Neural progenitor cell (in vitro differentiated cells): ENCODE results near the gene KLF16. TPM values are rescaled to one million over a fixed set of nuclear protein-coding genes. Genes with fewer than 3 reads are reported as not detected.
A peak's percentile ranks its signal among the peaks of the same experiment; 100 is the strongest.

ENCODE experiments used
- DNase-seq: peaks from one replicate; pipeline ENCODE4 v3.0.0-alpha.2; 2016; ENCODE audit warnings: low spot score
- H2AFZ ChIP-seq: fragments of 200-600 bp; sonication (generic); replicated peaks from 2 replicates; pipeline ENCODE4 v1.6.1; 2016; ENCODE audit warnings: antibody characterized with exemption
- H3F3A ChIP-seq: fragments of 200-600 bp; sonication (generic); 2 replicates; pipeline ENCODE4 v1.6.1; 2016; ENCODE audit warnings: antibody characterized with exemption, low read depth
- H3K27ac ChIP-seq: fragments of 200-600 bp; sonication (generic); 2 replicates; pipeline ENCODE4 v1.5.1; 2016; ENCODE audit warnings: mild to moderate bottlenecking
- H3K27me3 ChIP-seq: fragments of 200-600 bp; sonication (generic); 2 replicates; pipeline ENCODE4 v1.6.1; 2016; ENCODE audit warnings: mild to moderate bottlenecking, moderate library complexity
- H3K36me3 ChIP-seq: fragments of 200-600 bp; sonication (generic); 2 replicates; pipeline ENCODE4 v1.5.1; 2016
- H3K4me1 ChIP-seq: fragments of 200-600 bp; sonication (generic); 2 replicates; pipeline ENCODE4 v1.6.1; 2016; ENCODE audit warnings: mixed run types
- H3K4me2 ChIP-seq: fragments of 200-600 bp; sonication (generic); 2 replicates; pipeline ENCODE4 v1.6.1; 2016
- H3K4me3 ChIP-seq: fragments of 200-600 bp; sonication (generic); 2 replicates; pipeline ENCODE4 v1.5.1; 2016
- H3K79me2 ChIP-seq: fragments of 200-600 bp; sonication (generic); 2 replicates; pipeline ENCODE4 v1.6.1; 2016; ENCODE audit warnings: low read depth
- H3K9ac ChIP-seq: fragments of 200-600 bp; sonication (generic); 2 replicates; pipeline ENCODE4 v1.6.1; 2016
- H3K9me3 ChIP-seq: fragments of 200-600 bp; sonication (generic); 2 replicates; pipeline ENCODE4 v1.5.1; 2016; ENCODE audit warnings: low read depth
- H4K20me1 ChIP-seq: fragments of 200-600 bp; sonication (generic); 2 replicates; pipeline ENCODE4 v1.6.1; 2016; ENCODE audit warnings: low read depth
- H3K27ac Mint-ChIP-seq: 3 replicates; pipeline ENCODE4 v1.8.0; 2021; ENCODE audit warnings: mixed read lengths
- H3K27me3 Mint-ChIP-seq: 2 replicates; pipeline ENCODE4 v1.8.0; 2022; ENCODE audit warnings: low read depth, mild to moderate bottlenecking, inconsistent platforms, moderate library complexity, mixed read lengths; ENCODE audit not compliant: insufficient read depth
- H3K36me3 Mint-ChIP-seq: 3 replicates; pipeline ENCODE4 v1.8.0; 2021; ENCODE audit warnings: mixed read lengths
- H3K4me1 Mint-ChIP-seq: 3 replicates; pipeline ENCODE4 v1.8.0; 2021; ENCODE audit warnings: mixed read lengths
- H3K4me3 Mint-ChIP-seq: 3 replicates; pipeline ENCODE4 v1.8.0; 2021; ENCODE audit warnings: mild to moderate bottlenecking, moderate library complexity, mixed read lengths
- H3K9me3 Mint-ChIP-seq: 3 replicates; pipeline ENCODE4 v1.8.0; 2020; ENCODE audit warnings: mixed read lengths
- EZH2 ChIP-seq: fragments of 200-600 bp; sonication (generic); IDR thresholded peaks from 2 replicates; pipeline ENCODE4 v1.6.1; 2017; ENCODE audit warnings: antibody characterized with exemption, mild to moderate bottlenecking, moderate library complexity
- EZH2phosphoT487 ChIP-seq: fragments of 200-600 bp; sonication (generic); IDR thresholded peaks from 2 replicates; pipeline ENCODE4 v1.6.1; 2017; ENCODE audit warnings: antibody characterized with exemption
- total RNA-seq: library from RNA; depleted of rRNA; stranded (reverse); fragments of >200 nt; gene quantifications from 2 replicates; pipeline ENCODE4 v1.2.3, GENCODE V29; 2015; ENCODE audit warnings: low replicate concordance
- TF ChIP-seq, protein P1 (sequence below): fragments of 200-600 bp; sonication (generic); IDR thresholded peaks from 2 replicates; pipeline ENCODE4 v1.5.1; 2017; ENCODE audit warnings: antibody characterized with exemption, mild to moderate bottlenecking

KLF16 gene
- total RNA-seq, 1 donor from 2014 or later = 1.0 TPM

DNA sequence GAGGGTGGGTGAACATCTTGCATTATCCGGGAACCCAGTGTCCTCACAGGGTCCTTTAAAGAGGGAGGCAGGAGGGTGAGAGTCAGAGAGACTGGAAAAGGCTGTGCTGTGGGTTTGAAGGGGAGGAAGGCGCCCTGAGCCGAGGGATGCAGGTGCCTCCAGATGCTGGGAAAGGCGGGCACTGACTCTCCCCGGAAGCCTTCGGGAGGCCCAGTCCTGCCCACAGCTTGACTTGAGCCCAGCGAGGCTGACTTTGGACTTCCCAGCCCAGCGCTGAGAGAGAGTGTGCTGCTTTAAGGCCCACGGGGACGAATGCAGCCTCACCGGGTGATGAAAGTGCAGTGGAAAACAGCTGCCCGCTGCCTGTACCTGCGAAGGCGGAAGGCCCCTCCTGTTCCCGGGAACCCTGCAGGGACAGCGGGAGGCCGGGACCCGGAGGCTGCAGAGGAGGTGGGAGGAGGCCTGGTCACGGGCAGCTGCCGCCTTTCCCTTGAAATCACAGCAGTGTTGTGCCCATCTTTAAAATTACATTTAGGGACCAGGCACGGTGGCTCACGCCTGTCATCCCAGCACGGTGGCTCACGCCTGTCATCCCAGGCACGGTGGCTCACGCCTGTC, 31.2 kb downstream of the KLF16 start:
- Histone ChIP-seq H3K9ac (no peak overlapping the region), H3K9me3 (no peaks in the 10 kb centered on the region), H3K36me3 (no peaks in the 10 kb centered on the region), H4K20me1 (peaks cover 56% of the 10 kb centered on the region), H3F3A (no peaks in the 10 kb centered on the region), H2AFZ (no peak overlapping the region), H3K79me2 (peaks cover 59% of the 10 kb centered on the region), H3K4me2 (peak overlapping the region; percentile 22), H3K27me3 (no peaks in the 10 kb centered on the region), H3K4me1 (peaks cover 4% of the 10 kb centered on the region), H3K4me3 (no peak overlapping the region), H3K27ac (no peak overlapping the region)
- Mint-ChIP-seq H3K9me3 (no peaks in the 10 kb centered on the region), H3K27me3 (peaks cover 3% of the 10 kb centered on the region), H3K4me1 (peaks cover 9% of the 10 kb centered on the region), H3K27ac (no peak overlapping the region), H3K36me3 (no peaks in the 10 kb centered on the region), H3K4me3 (no peak overlapping the region)
- no peak for DNase-seq
- TF ChIP-seq, protein P1, sequence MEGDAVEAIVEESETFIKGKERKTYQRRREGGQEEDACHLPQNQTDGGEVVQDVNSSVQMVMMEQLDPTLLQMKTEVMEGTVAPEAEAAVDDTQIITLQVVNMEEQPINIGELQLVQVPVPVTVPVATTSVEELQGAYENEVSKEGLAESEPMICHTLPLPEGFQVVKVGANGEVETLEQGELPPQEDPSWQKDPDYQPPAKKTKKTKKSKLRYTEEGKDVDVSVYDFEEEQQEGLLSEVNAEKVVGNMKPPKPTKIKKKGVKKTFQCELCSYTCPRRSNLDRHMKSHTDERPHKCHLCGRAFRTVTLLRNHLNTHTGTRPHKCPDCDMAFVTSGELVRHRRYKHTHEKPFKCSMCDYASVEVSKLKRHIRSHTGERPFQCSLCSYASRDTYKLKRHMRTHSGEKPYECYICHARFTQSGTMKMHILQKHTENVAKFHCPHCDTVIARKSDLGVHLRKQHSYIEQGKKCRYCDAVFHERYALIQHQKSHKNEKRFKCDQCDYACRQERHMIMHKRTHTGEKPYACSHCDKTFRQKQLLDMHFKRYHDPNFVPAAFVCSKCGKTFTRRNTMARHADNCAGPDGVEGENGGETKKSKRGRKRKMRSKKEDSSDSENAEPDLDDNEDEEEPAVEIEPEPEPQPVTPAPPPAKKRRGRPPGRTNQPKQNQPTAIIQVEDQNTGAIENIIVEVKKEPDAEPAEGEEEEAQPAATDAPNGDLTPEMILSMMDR = no peak
- no peak for TF ChIP-seq EZH2phosphoT487
- TF ChIP-seq EZH2 = no peak

GRCh38 chr19:1830978-1831377, 32.4 kb downstream of the KLF16 start:
- no peak overlapping the region for H3K27ac Mint-ChIP-seq
- Histone ChIP-seq H3K79me2 (peaks cover 47% of the 10 kb centered on the region), H3K36me3 (no peaks in the 10 kb centered on the region), H2AFZ (no peak overlapping the region), H3K27ac (no peak overlapping the region), H3K4me1 (peaks cover 14% of the 10 kb centered on the region), H3K9ac (no peak overlapping the region), H3K4me2 (no peak overlapping the region), H4K20me1 (peaks cover 53% of the 10 kb centered on the region), H3K4me3 (no peak overlapping the region), H3K9me3 (no peaks in the 10 kb centered on the region), H3F3A (peaks cover 4% of the 10 kb centered on the region), H3K27me3 (no peaks in the 10 kb centered on the region)
- H3K4me1 Mint-ChIP-seq = peaks cover 6% of the 10 kb centered on the region
- TF ChIP-seq EZH2 (no peak), EZH2phosphoT487 (no peak)
- TF ChIP-seq, protein P1 = no peak
- peaks cover 4% of the 10 kb centered on the region for H3K27me3 Mint-ChIP-seq
- H3K9me3 Mint-ChIP-seq = no peaks in the 10 kb centered on the region
- no peaks in the 10 kb centered on the region for H3K36me3 Mint-ChIP-seq
- DNase-seq = no peak
- H3K4me3 Mint-ChIP-seq = no peak overlapping the region

GRCh38 chr19:1830568-1830967, 32.8 kb downstream of the KLF16 start:
- TF ChIP-seq EZH2 (no peak), EZH2phosphoT487 (no peak)
- TF ChIP-seq, protein P1 = no peak
- H3K4me1 Mint-ChIP-seq = peaks cover 6% of the 10 kb centered on the region
- H3K27ac Mint-ChIP-seq = no peak overlapping the region
- H3K4me3 Mint-ChIP-seq = no peak overlapping the region
- H3K4me1 ChIP-seq = peaks cover 14% of the 10 kb centered on the region
- H3K27ac ChIP-seq = no peak overlapping the region
- H3K27me3 Mint-ChIP-seq = peaks cover 7% of the 10 kb centered on the region
- H3K4me3 ChIP-seq = no peak overlapping the region
- H3K36me3 Mint-ChIP-seq = peaks cover 2% of the 10 kb centered on the region
- H3K9me3 Mint-ChIP-seq = no peaks in the 10 kb centered on the region
- no peaks in the 10 kb centered on the region for H3K9me3 ChIP-seq
- peaks cover 43% of the 10 kb centered on the region for H3K79me2 ChIP-seq
- H4K20me1 ChIP-seq = peaks cover 53% of the 10 kb centered on the region
- no peaks in the 10 kb centered on the region for H3K36me3 ChIP-seq
- no peak overlapping the region for H3K9ac ChIP-seq
- H3K4me2 ChIP-seq = no peak overlapping the region
- H2AFZ ChIP-seq = no peak overlapping the region
- no peak for DNase-seq
- no peaks in the 10 kb centered on the region for H3K27me3 ChIP-seq
- peaks cover 4% of the 10 kb centered on the region for H3F3A ChIP-seq
